ENCODE data around the gene CD300LB. TPM values are rescaled to one million over a fixed set of nuclear protein-coding genes. Genes with fewer than 3 reads are reported as not detected.
"Not testable (repeated sequence)": the region's sequence is repeated elsewhere in the genome, so short reads cannot be mapped to it uniquely, and the experiment has no call there.

The CD300LB gene
- total RNA-seq, 1 donor from 2014 or later: 0.24 TPM

- DNase-seq (ENCODE audit: low spot score): no peak
These were observed 5.4 kb downstream of the CD300LB start for GRCh38 chr17:74525781-74526288.

DNA sequence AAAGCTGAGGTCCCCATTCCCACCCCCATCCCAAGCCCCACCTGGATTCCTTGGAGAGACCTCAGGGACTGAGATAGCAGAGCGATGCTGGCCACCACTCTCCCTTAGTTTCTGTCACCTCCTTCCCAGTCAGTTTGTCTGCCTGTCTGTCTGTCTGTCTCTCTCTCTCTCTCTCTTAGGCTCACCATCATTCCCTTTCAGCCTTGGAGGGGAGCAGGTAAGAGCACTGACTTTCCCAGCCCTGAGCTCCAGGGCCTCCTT is 5.9 kb downstream of the CD300LB start:
- no peak for DNase-seq (ENCODE audit: low spot score)

GRCh38 chr17:74524653-74525464 is 6.4 kb downstream of the CD300LB start:
- DNase-seq (ENCODE audit: low spot score): no peak

DNA sequence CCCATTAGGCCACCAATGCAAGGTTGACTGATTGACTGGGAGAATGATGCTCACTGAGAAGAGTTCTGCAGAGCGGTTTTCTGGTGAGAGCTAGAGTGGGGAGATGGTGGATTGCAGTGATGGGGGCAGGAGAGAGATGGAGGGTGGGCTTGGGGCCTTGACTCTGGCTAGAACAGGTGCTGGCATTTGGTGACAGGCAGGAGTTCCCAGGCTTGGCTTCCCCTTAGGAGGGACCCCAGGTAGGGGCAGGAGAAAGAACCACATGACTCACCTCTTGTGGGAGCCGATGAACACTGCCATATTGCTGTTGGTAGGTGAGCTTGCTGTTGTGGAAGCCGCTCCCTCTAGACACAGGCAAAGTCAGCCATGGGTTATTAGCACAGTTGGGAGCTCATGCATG is 8.0 kb downstream of the CD300LB start:
- DNase-seq (ENCODE audit: low spot score): no peak

GRCh38 chr17:74522381-74523105 is 8.7 kb downstream of the CD300LB start:
- DNase-seq (ENCODE audit: low spot score): no peak

GRCh38 chr17:74521701-74522201 is 9.5 kb downstream of the CD300LB start:
- no peak for DNase-seq (ENCODE audit: low spot score)

- peak; percentile 44 for DNase-seq (ENCODE audit: low spot score)
These were observed 10.3 kb downstream of the CD300LB start for GRCh38 chr17:74520790-74521480.

GRCh38 chr17:74520016-74520434 is 11.2 kb downstream of the CD300LB start:
- peak; percentile 22 for DNase-seq (ENCODE audit: low spot score)

DNA sequence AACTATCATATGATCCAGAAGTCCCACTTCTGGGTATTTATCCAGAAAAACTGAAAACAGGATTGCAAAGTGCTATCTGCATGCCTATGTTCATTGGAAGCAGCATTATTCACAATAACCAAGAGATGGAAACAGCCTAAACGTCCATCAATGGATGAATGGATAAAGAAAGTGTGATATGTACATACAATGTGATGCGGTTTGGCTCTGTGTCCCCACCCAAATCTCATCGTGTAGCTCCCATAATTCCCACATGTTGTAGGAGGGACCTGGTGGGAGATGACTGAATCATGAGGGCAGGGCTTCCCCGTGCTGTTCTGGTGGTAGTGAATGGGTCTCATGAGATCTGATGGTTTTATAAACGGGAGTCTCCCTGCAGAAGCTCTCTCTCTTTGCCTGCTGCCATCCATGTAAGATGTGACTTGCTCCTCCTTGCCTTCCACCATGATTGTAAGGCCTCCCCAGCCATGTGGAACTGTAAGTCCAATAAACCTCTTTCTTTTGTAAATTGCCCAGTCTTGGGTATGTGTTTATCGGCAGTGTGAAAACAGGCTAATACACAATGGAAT is 12.8 kb downstream of the CD300LB start:
- DNase-seq (ENCODE audit: low spot score): not testable (repeated sequence)

DNA sequence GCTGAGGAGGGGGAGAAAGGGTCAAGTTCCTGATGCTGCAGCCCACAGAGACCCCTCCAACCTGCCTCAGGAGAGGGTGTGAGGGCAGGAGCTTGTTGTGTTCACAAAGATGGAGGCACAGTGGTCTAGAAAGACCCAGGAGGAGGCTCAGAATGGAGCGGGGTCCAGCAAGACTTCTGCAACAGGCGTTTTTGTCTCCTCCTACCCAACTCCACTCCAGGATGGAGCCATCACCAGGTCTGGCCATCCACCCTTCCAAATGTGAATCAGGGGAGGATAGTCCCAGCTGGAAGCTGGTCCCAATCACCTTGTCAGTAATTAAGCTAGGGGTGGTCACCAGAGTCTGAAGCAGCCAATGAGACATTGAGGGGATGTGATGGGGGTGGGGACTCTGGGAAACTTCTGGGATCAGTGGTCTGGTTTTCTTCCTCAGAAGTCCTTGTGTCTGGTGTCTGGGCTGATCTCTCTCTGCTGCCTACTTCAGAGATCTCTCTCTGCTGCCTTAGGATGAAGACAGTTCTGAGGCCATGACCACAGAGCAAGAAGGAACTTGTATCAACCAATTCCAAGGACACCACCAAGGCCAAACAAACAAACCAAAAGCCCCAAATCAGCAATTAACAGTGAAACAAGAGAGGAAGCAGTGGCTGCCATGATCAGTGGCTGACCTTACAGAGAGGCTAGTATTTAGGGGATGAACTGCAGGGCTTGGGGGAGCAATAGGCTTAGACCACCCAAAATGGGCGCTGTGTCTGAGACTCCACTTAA is 14.5 kb downstream of the CD300LB start:
- DNase-seq (ENCODE audit: low spot score): no peak

DNA sequence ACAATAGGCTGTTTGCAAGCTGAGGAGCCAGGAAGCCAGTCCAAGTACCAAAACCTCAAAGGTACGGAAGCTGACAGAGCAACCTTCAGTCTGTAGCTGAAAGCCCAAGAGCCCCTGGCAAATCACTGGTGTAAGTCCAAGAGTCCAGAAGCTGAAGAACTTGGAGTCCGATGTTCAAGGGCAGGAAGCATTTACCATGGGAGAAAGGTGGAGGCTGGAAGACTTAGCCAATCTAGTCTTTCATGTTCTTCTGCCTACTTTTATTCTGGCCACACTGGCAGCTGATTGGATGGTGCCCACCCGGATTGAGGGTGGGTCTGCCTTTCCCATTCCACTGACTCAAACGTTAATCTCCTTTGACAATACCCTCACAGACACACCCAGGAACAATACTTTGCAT is 15.3 kb downstream of the CD300LB start:
- no peak for DNase-seq (ENCODE audit: low spot score)

DNA sequence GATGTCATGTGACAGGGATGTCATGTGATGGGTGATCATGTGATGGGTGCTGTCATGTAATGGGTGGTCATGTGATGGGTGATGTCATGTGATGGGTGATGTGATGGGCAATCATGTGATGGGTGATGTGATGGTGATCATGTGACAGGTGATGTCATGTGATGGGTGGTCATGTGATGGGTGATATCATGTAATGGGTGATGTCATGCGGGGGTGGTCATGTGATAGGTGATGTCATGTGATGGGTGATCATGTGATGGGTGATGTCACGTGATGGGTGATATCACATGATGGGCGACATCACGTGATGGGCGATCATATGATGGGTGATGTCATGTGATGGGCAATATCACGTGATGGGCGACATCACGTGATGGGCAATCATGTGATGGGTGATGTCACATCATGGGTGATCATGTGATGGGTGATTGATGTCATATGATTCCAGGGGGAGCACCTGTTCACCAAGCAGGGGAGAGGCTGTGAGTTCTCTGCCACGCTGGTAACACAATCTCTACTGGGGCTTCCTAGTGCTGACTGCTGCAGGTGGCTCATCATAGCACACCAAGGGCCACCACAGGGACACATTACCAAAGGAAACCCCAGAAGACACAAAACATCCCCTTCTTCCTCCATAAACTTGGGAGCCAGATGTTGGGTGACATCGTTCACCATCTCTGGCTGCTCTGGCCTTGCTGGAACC is 16.5 kb downstream of the CD300LB start:
- DNase-seq (ENCODE audit: low spot score): no peak

GRCh38 chr17:74513987-74514631 is 17.2 kb downstream of the CD300LB start:
- peak; percentile 57 for DNase-seq (ENCODE audit: low spot score)

DNA sequence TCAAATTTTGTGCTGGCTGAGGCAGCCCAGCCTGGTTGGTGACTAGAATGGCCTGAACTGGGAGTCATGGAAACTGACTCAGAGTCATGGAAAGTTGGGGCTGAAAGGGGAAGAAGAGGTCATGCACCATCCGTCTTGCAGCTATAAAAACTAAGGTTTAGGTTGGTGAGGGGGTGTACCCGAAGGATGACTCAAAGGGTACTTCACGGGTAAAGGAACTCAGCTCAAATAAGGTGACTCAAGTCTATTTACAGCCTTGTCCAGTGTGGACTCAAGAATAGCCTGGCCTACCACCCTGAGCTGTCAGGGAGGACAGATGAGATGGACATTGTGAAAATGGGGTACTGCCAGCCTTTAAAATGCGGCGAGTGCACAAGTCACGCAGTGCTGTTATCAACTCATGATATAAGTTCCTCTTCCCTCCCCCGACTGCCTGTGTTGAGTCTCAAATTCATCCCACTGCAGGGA is 18.6 kb downstream of the CD300LB start:
- DNase-seq (ENCODE audit: low spot score): no peak

DNA sequence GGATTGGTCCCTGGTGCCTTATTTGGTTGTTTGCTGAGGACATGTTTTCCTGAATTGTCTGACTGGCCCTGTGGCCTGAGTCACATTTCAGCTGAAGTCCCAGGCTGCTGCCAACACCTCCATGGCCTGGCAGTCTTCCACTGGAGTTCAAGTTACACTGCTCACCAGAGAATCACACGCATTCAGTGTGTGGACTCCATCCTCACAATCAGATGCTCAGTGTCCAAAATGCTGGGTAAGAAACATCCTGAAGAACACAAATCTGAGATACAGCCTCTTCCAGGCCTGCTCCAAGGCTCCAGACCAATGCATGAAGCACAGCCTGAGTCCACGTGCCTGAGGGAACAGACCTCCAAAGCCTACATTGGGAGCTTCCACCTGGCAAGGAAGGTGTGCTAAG is 19.2 kb downstream of the CD300LB start:
- DNase-seq (ENCODE audit: low spot score): no peak

- DNase-seq (ENCODE audit: low spot score): no peak
These were observed 23.1 kb downstream of the CD300LB start for GRCh38 chr17:74508156-74508555.

DNA sequence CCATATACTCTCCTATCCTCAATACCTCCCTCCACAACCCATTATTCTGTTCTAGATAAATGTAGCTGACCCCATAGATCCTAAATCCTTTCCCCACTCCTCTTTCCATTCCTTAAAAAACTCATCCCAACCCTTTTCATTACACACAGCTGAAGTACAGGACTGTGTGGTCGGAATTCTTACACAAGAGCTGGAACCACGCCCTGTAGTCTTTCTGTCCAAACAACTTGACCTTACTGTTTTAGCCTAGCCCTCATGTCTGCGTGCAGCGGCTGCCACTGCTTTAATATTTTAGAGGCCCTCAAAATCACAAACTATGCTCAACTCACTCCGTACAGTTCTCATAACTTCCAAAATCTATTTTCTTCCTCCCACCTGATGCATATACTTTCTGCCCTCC is 27.3 kb downstream of the CD300LB start:
- DNase-seq (ENCODE audit: low spot score): not testable (repeated sequence)

GRCh38 chr17:74502861-74503260 is 28.4 kb downstream of the CD300LB start:
- no peak for DNase-seq (ENCODE audit: low spot score)

- no peak for DNase-seq (ENCODE audit: low spot score)
These were observed 31.3 kb downstream of the CD300LB start for GRCh38 chr17:74499992-74500391.

GRCh38 chr17:74497471-74497870 is 33.8 kb downstream of the CD300LB start:
- DNase-seq (ENCODE audit: low spot score): no peak

Data from umbilical cord (tissue), 2 donors.